HL-60 (cell line): ENCODE data around the gene EXOC6B.

ENCODE experiments used
- POLR2AphosphoS5 ChIP-seq: IDR thresholded peaks from 2 replicates; pipeline ENCODE4 v1.6.1; 2012; ENCODE audit warnings: low read depth
- TF ChIP-seq, protein P1 (sequence below): IDR thresholded peaks from one replicate; pipeline ENCODE4 v1.5.1; 2011; ENCODE audit warnings: low read length, control low read depth, inconsistent platforms; ENCODE audit not compliant: insufficient read depth

DNA sequence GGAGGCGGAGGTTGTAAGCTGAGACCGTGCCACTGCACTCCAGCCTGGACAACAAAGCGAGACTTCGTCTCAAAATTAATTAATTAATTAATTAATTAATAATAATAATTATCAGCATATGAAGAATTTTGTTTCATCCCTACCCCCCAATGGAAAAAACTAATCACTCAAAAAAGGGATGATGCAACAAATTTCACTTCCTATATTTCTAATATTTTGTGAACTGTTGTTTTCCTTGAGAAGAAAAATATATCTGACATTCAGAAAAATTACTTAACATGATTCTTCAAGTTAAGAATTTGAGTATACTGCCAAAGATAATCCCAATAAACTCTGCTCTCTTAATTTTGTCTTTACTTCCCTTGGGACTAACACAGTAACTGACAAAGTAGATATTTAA, 28.1 kb downstream of the EXOC6B start:
- no peak for TF ChIP-seq POLR2AphosphoS5
- TF ChIP-seq, protein P1, sequence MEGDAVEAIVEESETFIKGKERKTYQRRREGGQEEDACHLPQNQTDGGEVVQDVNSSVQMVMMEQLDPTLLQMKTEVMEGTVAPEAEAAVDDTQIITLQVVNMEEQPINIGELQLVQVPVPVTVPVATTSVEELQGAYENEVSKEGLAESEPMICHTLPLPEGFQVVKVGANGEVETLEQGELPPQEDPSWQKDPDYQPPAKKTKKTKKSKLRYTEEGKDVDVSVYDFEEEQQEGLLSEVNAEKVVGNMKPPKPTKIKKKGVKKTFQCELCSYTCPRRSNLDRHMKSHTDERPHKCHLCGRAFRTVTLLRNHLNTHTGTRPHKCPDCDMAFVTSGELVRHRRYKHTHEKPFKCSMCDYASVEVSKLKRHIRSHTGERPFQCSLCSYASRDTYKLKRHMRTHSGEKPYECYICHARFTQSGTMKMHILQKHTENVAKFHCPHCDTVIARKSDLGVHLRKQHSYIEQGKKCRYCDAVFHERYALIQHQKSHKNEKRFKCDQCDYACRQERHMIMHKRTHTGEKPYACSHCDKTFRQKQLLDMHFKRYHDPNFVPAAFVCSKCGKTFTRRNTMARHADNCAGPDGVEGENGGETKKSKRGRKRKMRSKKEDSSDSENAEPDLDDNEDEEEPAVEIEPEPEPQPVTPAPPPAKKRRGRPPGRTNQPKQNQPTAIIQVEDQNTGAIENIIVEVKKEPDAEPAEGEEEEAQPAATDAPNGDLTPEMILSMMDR: no peak
